Pancreas (tissue), 10 donors: ENCODE measurements around the gene PIM3. TPM values are rescaled to one million over a fixed set of nuclear protein-coding genes. Genes with fewer than 3 reads are reported as not detected.
"Not testable (repeated sequence)": the region's sequence is repeated elsewhere in the genome, so short reads cannot be mapped to it uniquely, and the experiment has no call there.

Source experiments
- ATAC-seq, 4 donors: fragments of 200-7000 bp; cut with Tn5 transposase; one replicate each; pipeline versions ENCODE4 v1.8.0 to v1.9.1; 2020; ENCODE audit warnings: mild to moderate bottlenecking in 4 of 4, moderate library complexity in 4 of 4
- DNase-seq, 6 donors: peaks; one replicate each; pipeline ENCODE4 v3.0.0-alpha.2; 2020
- FAIRE-seq: peaks from 2 replicates; lab custom pipeline; 2012; peaks lifted over from hg19 to GRCh38; lab: Jason Lieb, UNC
- H3K27ac ChIP-seq, 4 donors: fragments of 200-600 bp; sonication (generic); 1 replicate in 3 of 4; 2 replicates in 1 of 4; pipeline versions ENCODE4 v1.5.0 to v1.8.0; 2020
- H3K27me3 ChIP-seq, 4 donors: fragments of 200-600 bp; one replicate each; pipeline ENCODE4 v1.8.0; 2021
- H3K36me3 ChIP-seq, 3 donors: fragments of 200-600 bp; sonication (generic) in 1 of 3; one replicate each; pipeline versions ENCODE4 v1.5.0 to v1.8.0; 2020 to 2021
- H3K4me1 ChIP-seq, 3 donors: fragments of 200-600 bp; one replicate each; pipeline ENCODE4 v1.8.0; 2021
- H3K4me3 ChIP-seq, 4 donors: fragments of 200-600 bp; sonication (generic) in 2 of 4; one replicate each; pipeline versions ENCODE4 v1.5.0 to v1.8.0; 2020 to 2021
- H3K9me3 ChIP-seq, 4 donors: fragments of 200-600 bp; one replicate each; pipeline ENCODE4 v1.8.0; 2021
- WGBS, 2 donors: extraction: QIAGEN DNeasy Blood & Tissue Kit; methylation state at CpG; one replicate each; pipeline ENCODE4 v1.1.7; 2013; 5-methylcytosine and 5-hydroxymethylcytosine counted together
- intact Hi-C, 3 donors: fragments of 100-400 bp; cut with DNase I; formaldehyde crosslinking; loops; one replicate each; pipeline versions ENCODE4 v1.11.1 to v1.14.2; 2022
- polyA plus RNA-seq, 2 donors: library from polyadenylated mRNA; stranded (reverse); fragments of 200-250 nt; gene quantifications; one replicate each; pipeline ENCODE4 v1.2.3, GENCODE V29; 2013
- total RNA-seq, 6 donors: library from RNA; stranded (reverse); fragmentation: NEBNext Ultra II Directional in 4 of 6; extraction: Animal tissue kit (Norgen Biotek cat#: 25700) in 4 of 6; gene quantifications; one replicate each; pipeline versions ENCODE4 v1.2.1 to v1.2.4, GENCODE V29; 2021 to 2023
- TF ChIP-seq, protein P1 (sequence below), 4 donors: fragments of 200-600 bp; sonication (generic) in 3 of 4; IDR thresholded peaks; one replicate each; pipeline versions ENCODE4 v1.5.0 to v1.8.0; 2021; ENCODE audit warnings: antibody characterized with exemption in 4 of 4
- donor health status: healthy with polysubstance abuse.
- donor health status: DM: no; HTN: no; CAD: no; lungs with moderate emphysema.
- donor health status: DM: no; HTN: no; CAD: no.
- donor health status: control.
- donor health status: control.
- donor health status: Bipolar disorder and iron deficiency.
- donor health status: DM: yes; HTN: yes; CAD: no.
- donor health status: DM: no; HTN: no; CAD: no.
- donor health status: DM: no; HTN: no; CAD: no.
- donor health status: DM: yes; HTN: yes; CAD: no.

Gene PIM3
- total and polyA plus RNA-seq, 8 donors = 25.8 to 90.1 (median 39.9) TPM

GRCh38 chr22:49942565-49943404 is 17.8 kb upstream of the PIM3 start:
- no peak overlapping the region for H3K27ac ChIP-seq
- no peak overlapping the region for H3K4me3 ChIP-seq
- H3K4me1 ChIP-seq = peaks cover 14 to 19% (median 17%) of the 10 kb centered on the region in 3 donors
- intact Hi-C loops = no loop called here
- FAIRE-seq = no peak
- H3K27me3 ChIP-seq = no peaks in the 10 kb centered on the region
- DNase-seq = peak in 2 of 6 donors; percentile 13 to 54
- TF ChIP-seq, protein P1, sequence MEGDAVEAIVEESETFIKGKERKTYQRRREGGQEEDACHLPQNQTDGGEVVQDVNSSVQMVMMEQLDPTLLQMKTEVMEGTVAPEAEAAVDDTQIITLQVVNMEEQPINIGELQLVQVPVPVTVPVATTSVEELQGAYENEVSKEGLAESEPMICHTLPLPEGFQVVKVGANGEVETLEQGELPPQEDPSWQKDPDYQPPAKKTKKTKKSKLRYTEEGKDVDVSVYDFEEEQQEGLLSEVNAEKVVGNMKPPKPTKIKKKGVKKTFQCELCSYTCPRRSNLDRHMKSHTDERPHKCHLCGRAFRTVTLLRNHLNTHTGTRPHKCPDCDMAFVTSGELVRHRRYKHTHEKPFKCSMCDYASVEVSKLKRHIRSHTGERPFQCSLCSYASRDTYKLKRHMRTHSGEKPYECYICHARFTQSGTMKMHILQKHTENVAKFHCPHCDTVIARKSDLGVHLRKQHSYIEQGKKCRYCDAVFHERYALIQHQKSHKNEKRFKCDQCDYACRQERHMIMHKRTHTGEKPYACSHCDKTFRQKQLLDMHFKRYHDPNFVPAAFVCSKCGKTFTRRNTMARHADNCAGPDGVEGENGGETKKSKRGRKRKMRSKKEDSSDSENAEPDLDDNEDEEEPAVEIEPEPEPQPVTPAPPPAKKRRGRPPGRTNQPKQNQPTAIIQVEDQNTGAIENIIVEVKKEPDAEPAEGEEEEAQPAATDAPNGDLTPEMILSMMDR (IDR thresholded peaks at IDR 0.05) = no peak
- H3K36me3 ChIP-seq = no peaks in the 10 kb centered on the region
- ATAC-seq = no peak
- WGBS, 2 donors = 83 to 87% methylated on average over 14 to 21 of the region's 21 CpGs
- no peaks in the 10 kb centered on the region for H3K9me3 ChIP-seq

DNA sequence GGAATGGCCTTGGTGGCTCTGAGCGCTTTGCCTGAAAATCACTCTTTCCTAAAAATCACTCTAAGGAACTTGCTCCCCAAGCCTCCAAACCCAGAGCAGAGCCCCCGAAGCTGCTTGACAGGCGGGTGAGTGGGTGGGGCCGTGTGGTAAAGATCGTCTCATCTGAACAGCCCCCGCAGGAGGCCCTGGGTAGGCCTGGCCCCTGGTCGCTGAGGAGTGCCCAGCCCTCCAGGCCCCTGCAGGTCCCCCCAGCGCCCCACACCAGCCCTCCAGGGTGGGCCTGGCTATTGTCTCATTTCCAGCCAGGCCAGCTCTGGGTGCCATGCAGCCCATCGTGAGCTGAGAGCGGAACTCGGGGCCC is 17.2 kb upstream of the PIM3 start:
- FAIRE-seq (no peak), ATAC-seq (no peak), DNase-seq (peak in 1 of 6 donors; percentile 11)
- intact Hi-C loops = no loop called here
- no peak overlapping the region for H3K27ac ChIP-seq
- H3K4me1 ChIP-seq = peaks cover 17 to 20% (median 20%) of the 10 kb centered on the region in 3 donors
- no peak overlapping the region for H3K4me3 ChIP-seq
- no peaks in the 10 kb centered on the region for H3K9me3 ChIP-seq
- H3K36me3 ChIP-seq = no peaks in the 10 kb centered on the region
- 91% methylated on average over 11 of the region's 11 CpGs for WGBS, 2 donors
- H3K27me3 ChIP-seq = no peaks in the 10 kb centered on the region
- TF ChIP-seq, protein P1 (IDR thresholded peaks at IDR 0.05) = no peak

GRCh38 chr22:49943771-49944398 is 16.7 kb upstream of the PIM3 start:
- H3K36me3 ChIP-seq = no peaks in the 10 kb centered on the region
- no peak for FAIRE-seq
- H3K4me1 ChIP-seq = peaks cover 17 to 20% (median 20%) of the 10 kb centered on the region in 3 donors
- peak in 3 of 6 donors; percentile 23 to 55 (median 28) for DNase-seq
- TF ChIP-seq, protein P1 (IDR thresholded peaks at IDR 0.05) = no peak
- no peaks in the 10 kb centered on the region for H3K9me3 ChIP-seq
- H3K27me3 ChIP-seq = no peaks in the 10 kb centered on the region
- intact Hi-C loops = no loop called here
- peak overlapping the region in 1 of 4 donors; percentile 33 for H3K27ac ChIP-seq
- H3K4me3 ChIP-seq = no peak overlapping the region
- no peak for ATAC-seq
- 88 to 91% methylated on average over 25 of the region's 25 CpGs for WGBS, 2 donors

DNA sequence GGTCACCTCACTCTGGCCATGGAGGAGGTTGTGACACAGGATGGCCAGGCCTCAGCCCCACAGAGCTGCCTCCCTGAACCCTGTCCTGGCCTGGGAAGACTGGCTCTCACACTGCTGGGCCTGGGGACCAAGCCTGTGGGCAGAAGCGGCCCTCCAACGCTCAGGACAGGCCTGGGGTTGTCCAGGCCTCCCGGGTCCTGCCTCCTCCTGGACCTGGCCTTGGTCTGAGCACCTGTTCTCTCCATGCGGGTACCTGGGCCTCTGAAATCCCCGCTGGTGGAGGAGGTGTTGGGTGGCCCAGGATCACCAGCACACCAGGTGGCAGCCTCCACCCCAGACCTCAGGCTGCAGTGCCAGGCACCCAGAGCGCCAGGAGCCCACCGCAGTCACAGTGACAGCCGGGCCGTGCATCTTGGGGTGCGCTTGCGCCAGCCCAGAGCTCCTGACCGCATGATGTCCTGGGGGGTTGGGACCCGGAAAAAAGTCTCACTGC is 16.1 kb upstream of the PIM3 start:
- no peaks in the 10 kb centered on the region for H3K36me3 ChIP-seq
- no peak overlapping the region for H3K4me3 ChIP-seq
- 90 to 93% methylated on average over 13 of the region's 13 CpGs for WGBS, 2 donors
- H3K4me1 ChIP-seq = peaks cover 17 to 21% (median 20%) of the 10 kb centered on the region in 3 donors
- intact Hi-C loops = no loop called here
- TF ChIP-seq, protein P1 (IDR thresholded peaks at IDR 0.05) = no peak
- FAIRE-seq (no peak), DNase-seq (peak in 3 of 6 donors; percentile 22 to 56 (median 25)), ATAC-seq (no peak)
- no peaks in the 10 kb centered on the region for H3K27me3 ChIP-seq
- no peaks in the 10 kb centered on the region for H3K9me3 ChIP-seq
- peak overlapping the region in 1 of 4 donors; percentile 33 for H3K27ac ChIP-seq

DNA sequence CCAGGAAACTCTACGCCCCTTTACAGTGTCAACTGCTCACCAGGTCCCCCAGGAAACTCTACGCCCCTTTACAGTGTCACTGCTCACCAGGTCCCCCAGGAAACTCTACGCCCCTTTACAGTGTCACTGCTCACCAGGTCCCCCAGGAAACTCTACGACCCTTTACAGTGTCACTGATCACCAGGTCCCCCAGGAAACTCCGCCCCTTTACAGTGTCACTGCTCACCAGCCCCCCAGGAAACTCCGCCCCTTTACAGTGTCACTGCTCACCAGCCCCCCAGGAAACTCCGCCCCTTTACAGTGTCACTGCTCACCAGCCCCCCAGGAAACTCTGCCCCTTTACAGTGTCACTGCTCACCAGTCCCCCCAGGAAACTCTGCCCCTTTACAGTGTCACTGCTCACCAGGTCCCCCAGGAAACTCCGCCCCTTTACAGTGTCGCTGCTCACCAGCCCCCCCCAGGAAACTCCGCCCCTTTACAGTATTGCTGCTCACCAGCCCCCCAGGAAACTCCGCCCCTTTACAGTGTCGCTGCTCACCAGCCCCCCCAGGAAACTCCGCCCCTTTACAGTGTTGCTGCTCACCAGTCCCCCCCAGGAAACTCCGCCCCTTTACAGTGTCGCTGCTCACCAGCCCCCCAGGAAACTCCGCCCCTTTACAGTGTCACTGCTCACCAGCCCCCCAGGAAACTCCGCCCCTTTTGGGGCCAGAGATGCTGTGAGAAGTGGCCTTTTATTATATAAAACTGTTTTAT is 15.4 kb upstream of the PIM3 start:
- H3K36me3 ChIP-seq, H3K4me3 ChIP-seq, intact Hi-C loops, H3K9me3 ChIP-seq, ATAC-seq, H3K27me3 ChIP-seq: not testable (repeated sequence)
- FAIRE-seq (peak; percentile 23), DNase-seq (peak in 3 of 6 donors; percentile 37 to 58 (median 43))
- H3K27ac ChIP-seq = peak overlapping the region in 3 of 4 donors; percentile 27 to 55 (median 35)
- peaks cover 24 to 29% (median 27%) of the 10 kb centered on the region in 3 donors for H3K4me1 ChIP-seq
- 80 to 84% methylated on average over 17 of the region's 17 CpGs for WGBS, 2 donors
